GM18520 (cell line): Measurements from ENCODE around the gene HBS1L.

ENCODE experiments used
- ATAC-seq: cut with Tn5 transposase; IDR thresholded peaks from one replicate; pipeline ENCODE4 v1.9.1; 2021; ENCODE audit not compliant: unreplicated experiment

The HBS1L gene

GRCh38 chr6:135054569-135055498, at the start of gene HBS1L:
Gene HBS1L, minus strand, starts transcription at chr6:135054822. Its CDS starts 131 bp downstream, at chr6:135054691.
- peak; percentile 97 for ATAC-seq

GRCh38 chr6:135104199-135104598, 49.6 kb upstream of the HBS1L start:
- no peak for ATAC-seq

- no peak for ATAC-seq
Observed at GRCh38 chr6:135102191-135102590, 47.6 kb upstream of the HBS1L start.

- ATAC-seq, result no peak
Observed at GRCh38 chr6:135097172-135097571, 42.5 kb upstream of the HBS1L start.

- no peak for ATAC-seq
Observed at GRCh38 chr6:135096403-135097130, 41.9 kb upstream of the HBS1L start.

GRCh38 chr6:135095716-135096115, 41.1 kb upstream of the HBS1L start:
- ATAC-seq, result no peak

- peak; percentile 47 for ATAC-seq
Observed at GRCh38 chr6:135094403-135094821, 39.8 kb upstream of the HBS1L start.

- ATAC-seq, result no peak
Observed at GRCh38 chr6:135093578-135093977, 39.0 kb upstream of the HBS1L start.

GRCh38 chr6:135092724-135093123, 38.1 kb upstream of the HBS1L start:
- no peak for ATAC-seq

GRCh38 chr6:135090819-135091218, 36.2 kb upstream of the HBS1L start:
- ATAC-seq, result no peak

- ATAC-seq, result no peak
Observed at GRCh38 chr6:135089901-135090300, 35.3 kb upstream of the HBS1L start.

GRCh38 chr6:135088818-135089809, 34.5 kb upstream of the HBS1L start:
- ATAC-seq, result peak; percentile 80

GRCh38 chr6:135088281-135088680, 33.7 kb upstream of the HBS1L start:
- ATAC-seq, result no peak

GRCh38 chr6:135087803-135088202, 33.2 kb upstream of the HBS1L start:
- no peak for ATAC-seq

- ATAC-seq, result no peak
Observed at GRCh38 chr6:135087403-135087802, 32.8 kb upstream of the HBS1L start.

- ATAC-seq, result no peak
Observed at GRCh38 chr6:135086414-135086764, 31.8 kb upstream of the HBS1L start.

GRCh38 chr6:135085700-135086413, 31.2 kb upstream of the HBS1L start:
- ATAC-seq, result no peak

- ATAC-seq, result no peak
Observed at GRCh38 chr6:135084916-135085269, 30.3 kb upstream of the HBS1L start.

- no peak for ATAC-seq
Observed at GRCh38 chr6:135084001-135084915, 29.6 kb upstream of the HBS1L start.
